ENCODE measurements around the gene SYTL4. TPM values are rescaled to one million over a fixed set of nuclear protein-coding genes. Genes with fewer than 3 reads are reported as not detected.
A peak's percentile ranks its signal among the peaks of the same experiment; 100 is the strongest.

SYTL4 gene
- total RNA-seq, 1 experiment from 2014 or later: 13.3 TPM

DNA sequence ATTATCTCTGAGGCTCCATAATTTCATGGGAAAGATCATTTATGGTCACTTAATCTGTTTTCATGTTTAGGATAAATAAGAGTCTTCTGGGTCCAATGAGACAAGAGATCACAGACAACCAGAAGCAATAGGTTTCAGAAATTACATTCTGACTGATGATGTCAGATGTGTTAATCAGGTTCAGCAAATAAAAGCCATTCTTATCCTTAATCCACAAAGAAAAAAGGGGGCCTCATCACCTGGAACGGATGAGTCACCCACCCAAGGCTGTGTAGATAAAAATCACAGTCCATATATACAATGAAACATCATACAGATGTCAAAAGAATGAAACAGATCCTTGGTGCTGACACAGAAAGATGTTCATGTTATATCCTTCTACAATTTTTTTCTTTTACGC is 36.6 kb downstream of the SYTL4 start:
- DNase-seq (ENCODE audit: low read depth): no peak

DNA sequence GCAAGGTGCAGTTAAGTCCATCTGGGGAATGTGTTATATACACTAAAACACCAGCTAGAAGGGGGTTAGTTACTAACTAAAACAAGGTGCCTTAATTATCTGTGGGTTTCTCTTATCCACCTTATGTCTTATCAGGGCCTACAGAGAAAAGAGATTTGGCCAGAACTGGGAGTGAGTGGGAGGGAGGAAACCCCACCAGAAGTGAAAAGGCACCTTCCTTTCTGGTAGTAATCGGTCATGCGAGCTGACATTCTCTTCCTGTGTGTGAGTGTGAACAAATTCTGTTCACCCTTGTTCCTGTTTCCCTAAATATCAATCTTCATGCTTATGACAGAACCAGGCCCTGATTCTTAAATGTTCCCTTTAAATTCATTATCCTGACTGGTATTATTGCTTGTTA is 44.4 kb downstream of the SYTL4 start:
- no peak for DNase-seq (ENCODE audit: low read depth)

DNA sequence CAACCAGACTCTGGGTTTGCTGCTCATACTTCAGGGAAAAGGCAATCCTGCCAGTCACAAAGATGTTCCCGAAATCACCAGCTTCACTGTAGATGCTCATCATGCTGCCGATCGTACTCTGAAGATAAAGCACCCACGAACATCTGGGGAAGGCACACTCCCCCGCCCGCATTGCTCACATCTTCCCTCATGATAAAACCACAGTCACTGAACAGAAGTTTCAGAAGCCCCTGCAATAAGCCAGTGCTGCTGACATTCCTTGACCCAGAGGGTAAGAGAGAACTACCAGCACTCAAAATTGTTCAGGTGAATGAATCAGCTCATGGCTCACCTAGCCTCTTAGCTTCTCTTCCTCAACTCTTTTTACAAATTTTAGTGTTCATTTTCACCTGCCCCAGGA is 44.8 kb downstream of the SYTL4 start:
- no peak for DNase-seq (ENCODE audit: low read depth)

DNA sequence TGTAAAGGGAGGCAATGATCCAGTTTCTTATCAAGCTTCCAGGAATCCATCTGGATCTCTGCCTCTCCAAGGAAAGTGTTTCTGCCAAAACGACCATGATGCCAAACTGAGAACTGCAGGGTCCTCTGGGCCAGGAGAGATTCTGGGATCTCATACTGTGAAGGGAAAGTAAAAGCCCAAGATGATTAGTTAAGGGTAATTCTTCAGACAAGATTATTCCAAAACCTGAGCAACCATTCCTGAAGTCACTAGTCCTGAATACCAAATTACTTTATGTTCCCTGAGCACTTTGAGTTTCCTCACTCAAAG is 46.0 kb downstream of the SYTL4 start:
- no peak for DNase-seq (ENCODE audit: low read depth)

DNA sequence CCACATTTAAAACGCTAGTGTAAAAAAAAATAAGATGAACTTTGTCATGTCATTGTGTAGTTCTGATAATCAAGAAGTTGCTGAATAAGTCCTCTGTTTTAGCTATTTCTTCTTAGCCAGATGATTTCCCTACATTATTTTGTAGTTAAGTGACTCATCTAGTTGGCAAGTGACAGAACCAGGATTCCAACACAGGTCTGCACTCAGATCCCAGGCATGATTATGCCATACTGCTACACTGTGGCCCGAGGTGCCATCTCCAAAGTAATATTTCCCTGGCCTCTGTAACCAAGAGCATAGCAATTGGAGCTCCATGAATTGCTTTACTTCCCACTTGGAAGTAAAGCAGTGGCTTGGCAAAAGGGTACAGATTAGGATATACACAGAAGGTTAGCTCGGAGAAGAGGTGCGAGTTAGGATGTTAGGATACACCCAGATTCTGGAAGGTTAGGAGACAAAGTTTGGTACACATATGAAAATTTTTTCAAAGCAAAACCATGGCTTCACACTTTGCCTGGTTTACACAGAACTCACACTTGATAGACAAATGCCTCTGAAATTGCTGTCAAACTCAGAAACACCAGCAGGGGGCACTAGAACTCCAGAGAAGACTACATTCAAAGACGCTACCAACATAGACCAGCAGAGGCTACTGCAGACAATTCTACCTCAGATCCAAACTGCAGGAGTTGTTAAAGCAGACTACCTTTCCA is 46.5 kb downstream of the SYTL4 start:
- peak; percentile 71 for DNase-seq (ENCODE audit: low read depth)

DNA sequence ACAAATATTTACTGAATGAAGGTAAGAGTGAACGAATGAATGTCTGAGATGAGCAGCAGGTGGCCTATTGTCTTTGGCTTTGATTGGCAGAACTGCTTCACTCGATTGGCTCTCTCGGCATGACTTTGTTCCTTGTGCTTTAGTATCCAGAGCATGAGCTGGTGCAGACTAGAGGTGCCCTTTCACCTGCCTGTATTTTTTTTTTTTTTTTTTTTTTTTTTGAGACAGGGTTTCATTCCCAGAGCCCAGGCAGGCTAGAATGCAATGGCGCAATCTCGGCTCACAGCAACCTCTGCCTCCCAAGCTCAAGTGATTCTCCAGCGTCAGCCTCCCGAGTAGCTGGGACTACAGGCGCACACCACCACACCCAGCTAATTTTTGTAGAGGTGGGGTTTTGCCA is 49.0 kb downstream of the SYTL4 start:
- no peak for DNase-seq (ENCODE audit: low read depth)

DNA sequence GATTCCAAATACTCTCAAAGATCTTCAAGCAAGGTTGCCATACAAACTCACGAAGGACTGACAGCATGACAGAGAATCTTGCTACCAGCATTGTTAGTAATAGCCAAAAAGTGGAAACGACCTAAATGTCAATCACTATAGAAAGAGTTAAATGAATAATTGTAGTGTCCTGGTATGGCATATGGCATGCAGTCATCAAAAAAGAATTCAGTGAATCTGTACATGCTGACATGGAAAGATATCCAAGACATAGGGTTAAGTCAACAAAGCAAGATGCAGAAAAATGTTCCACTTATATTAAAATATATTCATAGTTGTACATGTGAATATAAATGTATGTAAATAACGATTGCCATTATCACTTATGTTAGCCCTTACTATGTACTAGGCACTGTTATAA is 50.3 kb downstream of the SYTL4 start:
- DNase-seq (ENCODE audit: low read depth): no peak

DNA sequence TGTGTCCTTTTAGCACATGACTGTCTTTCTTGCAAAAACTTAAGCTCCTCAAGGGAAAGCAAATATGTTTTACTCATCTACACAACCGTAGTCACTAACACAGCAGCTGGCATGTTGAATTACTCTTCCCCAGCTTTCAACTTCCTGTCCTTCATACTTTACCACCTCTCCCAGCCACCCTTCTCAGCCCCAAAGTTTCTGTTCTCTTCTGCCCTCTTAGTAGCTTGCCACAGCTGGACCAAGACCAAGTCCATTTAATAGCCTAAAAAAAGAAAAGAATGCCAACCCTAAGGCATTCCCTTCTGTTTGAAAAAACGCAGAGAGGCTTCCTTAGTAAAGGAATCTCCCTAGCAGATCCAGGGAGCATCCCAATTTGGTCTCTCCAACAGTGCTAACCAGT is 51.2 kb downstream of the SYTL4 start:
- peak; percentile 15 for DNase-seq (ENCODE audit: low read depth)

DNA sequence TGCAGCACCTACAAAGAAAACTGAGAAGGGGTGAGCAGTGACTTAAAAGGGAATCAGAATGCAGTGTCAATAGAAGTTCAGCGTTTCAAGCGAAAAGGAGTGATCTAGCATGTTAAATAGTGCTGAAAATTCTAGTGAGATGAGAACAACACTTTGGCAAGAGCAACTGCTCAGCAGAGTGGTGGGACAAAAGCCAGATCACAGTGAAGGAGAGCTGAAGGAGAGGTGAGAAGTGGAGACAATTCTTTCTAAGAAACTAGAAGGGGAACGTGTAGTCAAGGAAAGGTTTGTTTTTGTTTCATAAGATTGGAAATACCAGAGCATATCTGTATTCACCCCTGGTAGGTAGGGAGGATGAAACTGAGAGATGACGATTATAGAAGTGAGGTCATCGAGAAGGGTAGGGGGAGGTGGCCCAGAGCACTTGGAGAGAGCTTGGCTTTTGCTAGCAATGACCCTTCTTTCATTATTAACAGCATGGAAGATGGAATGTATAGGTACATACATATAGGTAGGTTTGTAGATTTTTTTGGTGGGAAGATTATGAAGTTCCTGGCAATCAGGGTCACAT is 54.2 kb downstream of the SYTL4 start:
- no peak for DNase-seq (ENCODE audit: low read depth)

DNA sequence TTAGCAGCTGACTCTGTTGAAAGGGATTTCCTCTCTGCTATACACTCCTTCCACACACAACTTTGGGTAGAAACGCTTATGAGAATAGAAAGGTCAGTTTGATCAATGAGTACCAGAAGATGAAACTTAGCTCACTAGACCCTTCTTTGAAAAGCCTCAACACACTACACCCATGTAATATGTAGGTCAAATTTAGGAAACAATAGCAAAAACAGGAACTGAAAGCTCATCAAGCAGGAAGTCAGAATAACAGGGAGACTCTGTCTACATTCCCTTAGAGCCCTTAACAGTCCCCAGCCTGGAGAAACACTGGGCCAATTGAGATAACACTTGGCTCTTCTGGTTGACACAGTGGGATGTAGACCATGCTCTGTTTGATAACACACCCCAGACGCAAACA is 57.2 kb downstream of the SYTL4 start:
- DNase-seq (ENCODE audit: low read depth): no peak

DNA sequence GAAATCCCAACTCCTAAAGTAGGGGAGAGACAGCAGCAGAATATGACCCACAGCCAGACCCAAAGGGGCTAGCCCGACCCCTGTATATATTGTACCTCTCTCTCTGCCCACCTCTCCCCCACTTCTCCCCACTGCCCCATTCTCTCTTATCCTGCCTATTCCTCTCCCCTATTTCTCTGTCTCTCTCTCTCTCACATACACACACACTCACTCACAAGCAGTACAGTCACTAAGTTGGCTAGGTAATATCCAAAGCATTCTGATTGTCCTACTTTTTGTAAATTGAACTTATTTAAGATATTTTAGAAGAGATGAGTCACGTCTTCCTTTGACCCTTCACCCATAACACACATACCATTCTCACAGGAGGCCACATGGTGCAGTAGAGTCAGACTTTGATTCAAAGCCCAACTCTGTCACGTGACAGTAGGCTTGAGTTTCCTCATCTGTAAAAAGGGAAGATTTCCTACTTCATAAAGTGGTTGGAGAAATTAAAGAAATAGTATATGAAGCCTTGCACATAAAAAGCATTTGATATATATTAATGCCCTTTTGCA is 58.4 kb downstream of the SYTL4 start:
- DNase-seq (ENCODE audit: low read depth): peak; percentile 71

DNA sequence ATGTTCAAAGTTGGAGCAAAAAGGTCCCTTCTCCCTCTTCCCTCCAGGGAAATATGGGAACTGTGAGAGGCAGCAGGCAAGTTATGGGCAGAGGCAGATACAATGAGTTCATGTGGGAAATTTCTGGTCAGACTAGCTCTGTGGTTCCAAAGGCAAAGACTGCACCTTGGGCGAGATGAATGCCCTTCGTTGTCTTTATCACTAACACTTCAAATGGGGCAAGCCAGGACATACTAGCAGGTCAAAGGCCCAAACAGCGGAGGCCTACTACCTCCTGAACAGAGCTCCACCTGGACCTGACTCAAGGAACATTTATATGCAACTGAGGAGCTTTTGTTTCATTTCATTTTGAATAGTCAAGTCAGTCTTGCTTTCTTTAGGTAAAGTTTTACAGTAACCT is 59.0 kb downstream of the SYTL4 start:
- no peak for DNase-seq (ENCODE audit: low read depth)

DNA sequence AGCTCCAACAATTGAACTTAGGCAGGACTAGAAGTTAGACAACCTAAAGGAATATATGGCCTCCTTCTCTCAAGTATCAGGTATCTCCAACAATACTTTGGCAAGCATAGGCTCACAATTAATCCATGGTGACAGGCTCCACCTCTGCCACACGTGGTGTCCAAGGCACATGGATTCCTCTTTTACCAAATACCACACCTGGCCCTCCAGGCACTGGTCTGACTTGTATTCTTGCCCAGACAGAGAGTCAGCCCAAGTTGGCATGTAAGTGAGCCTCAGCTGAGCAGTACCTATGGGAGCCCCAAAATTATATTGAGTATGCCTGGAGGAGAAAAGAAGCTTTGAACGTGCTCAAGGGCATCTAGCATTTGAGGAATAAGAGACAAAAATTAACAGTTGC is 68.3 kb downstream of the SYTL4 start:
- DNase-seq (ENCODE audit: low read depth): no peak

DNA sequence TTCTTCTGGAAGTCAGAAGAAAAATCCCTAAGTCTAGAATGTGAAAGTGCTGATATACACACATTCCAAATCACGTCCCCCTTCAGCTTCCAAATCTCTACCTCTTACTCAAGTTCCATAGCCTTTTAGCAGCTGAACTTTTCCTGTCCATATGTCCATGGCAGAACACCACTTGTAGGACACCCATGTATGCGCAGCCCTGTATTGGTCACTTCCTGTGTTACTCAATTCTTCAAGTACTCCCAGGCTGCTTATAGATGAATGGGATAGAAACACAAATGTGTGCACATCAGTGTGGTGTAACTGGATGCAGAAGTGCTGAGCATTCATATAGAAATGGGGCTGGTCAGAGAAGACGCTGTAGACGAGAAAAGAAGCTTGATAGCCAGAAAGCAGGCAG is 69.1 kb downstream of the SYTL4 start:
- no peak for DNase-seq (ENCODE audit: low read depth)

DNA sequence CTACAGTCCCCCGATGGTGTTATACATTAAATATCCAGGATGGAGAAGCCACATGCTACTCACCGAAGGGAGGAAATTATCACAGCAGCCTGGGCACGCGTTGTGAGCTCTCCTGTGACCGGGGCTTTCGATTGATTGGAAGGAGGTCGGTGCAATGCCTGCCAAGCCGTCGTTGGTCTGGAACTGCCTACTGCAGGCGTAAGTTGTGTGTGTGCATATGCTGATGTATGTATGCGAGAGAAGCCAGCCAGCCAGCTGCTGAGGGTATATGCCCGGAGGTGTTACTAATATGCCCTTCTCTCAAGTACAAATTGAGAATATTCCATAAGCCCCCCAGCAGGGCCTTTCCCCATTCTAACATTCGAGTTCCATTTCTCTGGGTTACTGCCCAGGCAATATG is 69.8 kb downstream of the SYTL4 start:
- DNase-seq (ENCODE audit: low read depth): no peak

DNA sequence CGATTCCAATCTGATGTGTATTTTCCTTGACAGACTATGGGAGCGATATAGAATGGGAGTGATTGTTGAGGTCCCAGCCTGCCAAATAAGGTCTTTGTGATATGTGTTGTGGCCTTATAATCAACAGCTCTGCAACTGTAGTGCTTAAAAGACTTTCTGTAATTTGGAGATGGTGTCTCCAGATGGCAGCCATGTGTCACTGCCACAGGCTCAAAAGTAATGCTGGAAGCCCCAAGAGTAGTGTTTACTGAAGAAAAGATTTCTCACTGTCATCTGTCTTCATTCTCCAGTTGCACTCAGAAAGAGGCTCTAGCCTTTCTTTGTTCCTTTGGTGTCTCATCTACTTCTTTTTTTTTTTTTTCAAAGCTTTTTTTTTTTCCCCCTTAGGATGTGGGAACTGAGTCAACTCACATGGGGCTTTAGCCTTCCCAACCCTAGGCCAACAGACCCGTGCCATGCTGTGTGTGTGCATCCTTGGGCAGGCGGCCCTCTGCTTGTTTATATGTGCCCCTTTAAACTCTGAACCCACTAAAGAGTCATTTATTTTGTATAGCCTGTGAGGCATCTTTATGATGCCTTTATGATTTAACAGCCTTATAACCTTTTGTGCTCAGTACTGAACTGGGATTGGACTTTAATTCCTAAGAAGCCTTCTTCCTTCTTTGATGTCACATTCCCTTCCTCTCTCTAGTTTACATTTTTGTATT is 72.3 kb downstream of the SYTL4 start:
- no peak for DNase-seq (ENCODE audit: low read depth)

DNA sequence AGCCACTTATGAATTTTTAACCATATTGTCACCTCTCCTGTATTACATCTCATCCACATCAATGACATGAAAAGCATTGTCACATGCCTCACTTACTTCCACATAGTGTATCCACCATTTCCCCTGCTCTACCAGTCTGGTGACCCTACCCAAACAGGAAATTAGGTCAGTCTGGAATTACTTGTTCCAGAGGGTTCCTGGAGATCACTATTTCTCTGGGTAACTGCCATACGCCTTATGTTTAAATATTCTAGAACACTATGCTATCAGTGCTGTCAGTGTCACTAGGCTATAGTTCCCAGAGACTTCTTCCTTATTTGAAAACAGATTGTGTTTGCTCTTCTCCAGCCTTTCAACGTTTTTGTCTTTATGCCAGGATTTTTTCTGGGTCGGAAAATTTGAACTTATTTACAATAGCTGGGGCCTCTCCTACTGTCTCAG is 73.0 kb downstream of the SYTL4 start:
- DNase-seq (ENCODE audit: low read depth): no peak

DNA sequence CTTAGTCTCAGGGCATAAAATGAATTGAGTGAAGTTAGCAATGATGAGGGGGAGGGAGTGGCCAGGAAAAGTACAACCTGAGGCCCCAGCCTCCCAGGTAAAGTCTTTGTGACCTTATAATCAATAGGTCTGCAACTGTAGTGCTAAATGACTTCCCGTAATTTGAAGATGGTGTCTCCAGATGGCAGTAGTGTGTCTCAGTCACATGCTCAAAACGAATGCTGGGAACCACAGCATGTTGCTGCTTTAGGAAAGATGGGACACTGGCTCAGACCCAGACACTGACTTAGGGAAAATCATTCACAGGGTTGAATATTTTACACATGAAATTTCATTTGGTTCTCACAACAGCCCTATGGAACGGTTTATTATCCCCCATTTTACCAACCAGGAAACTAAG is 77.7 kb downstream of the SYTL4 start:
- peak; percentile 31 for DNase-seq (ENCODE audit: low read depth)

DNA sequence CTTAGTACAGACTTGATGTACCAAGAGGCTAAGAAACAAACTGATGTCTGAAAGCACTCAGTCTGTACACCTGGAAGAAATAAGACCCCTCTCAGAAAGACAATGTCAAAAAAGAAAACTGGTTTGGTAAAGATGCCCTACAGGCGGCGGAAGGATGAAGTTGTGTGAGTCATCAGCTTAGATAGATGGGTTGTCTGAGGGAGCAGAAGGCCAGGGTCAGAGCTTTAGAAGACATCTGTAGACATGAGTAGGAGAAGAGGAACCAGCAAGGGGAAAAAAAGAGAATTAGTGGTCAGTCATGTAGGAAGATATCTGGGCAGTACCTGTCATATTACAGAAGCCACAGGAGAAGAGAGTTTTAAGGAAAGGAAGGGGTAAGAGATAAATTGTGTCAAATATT is 79.7 kb downstream of the SYTL4 start:
- DNase-seq (ENCODE audit: low read depth): no peak

DNA sequence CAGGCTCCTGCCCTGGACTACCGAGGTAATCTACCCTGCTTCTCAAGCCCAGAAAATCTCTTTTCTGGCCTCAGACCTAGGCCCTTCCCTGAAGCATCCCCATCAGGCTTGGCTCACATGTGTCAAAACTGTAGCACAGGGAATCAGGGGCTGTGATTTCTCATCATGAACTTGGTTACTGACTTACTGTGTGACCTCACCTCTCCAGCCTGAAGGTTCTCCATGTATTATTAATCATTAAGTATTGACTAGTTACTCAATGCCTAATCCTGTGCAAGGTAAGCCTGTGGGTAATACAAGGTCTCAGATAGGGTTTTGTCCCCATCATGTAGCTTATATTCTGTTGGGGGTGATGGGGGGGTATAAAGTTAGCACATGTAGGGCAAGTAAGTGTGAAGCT is 81.1 kb downstream of the SYTL4 start:
- no peak for DNase-seq (ENCODE audit: low read depth)

DNA sequence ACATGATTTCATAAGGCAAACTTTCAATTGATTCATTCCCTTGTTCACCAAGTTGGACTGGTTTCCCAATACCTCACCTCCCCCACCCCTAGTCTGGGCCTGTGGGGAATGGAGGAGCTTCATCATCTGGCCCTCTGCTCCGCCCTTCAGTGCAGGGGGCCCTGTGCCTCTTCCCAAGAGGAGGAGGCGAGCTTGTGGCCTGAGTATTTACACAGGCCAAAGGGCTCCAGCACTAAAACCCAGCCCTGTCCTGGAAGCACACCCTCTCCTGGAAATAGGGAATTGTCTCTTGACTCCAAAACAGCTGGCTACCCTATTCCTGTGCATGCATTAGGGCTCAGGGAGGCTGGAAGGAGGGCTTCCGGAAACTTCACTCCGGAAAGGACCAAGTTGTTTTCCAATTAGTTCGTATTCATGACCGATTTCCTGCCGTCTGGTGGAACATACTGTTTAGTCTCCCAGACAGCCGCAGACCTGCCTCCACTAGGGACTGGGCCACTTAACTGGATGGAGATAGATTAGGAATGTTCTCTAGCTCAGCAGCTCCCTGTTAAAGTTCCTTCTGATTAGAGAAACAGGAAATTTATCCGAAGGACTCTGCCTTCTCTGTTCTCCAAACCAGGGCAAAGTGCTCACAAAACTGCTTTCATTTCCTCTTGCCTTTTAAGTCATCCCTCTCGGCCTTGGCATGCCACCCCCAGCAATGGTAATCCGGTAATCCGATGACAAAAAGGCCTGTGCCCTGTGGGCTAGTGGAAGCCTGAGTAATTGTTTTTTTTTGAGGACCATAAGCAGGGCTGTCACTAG is 82.2 kb downstream of the SYTL4 start:
- peak; percentile 77 for DNase-seq (ENCODE audit: low read depth)
